MM.1S (cell line): ENCODE data around the gene RBM42.
"Not testable (repeated sequence)": the region's sequence is repeated elsewhere in the genome, so short reads cannot be mapped to it uniquely, and the experiment has no call there.

ENCODE experiments used
- CTCF ChIP-seq: fragments of 300-600 bp; sonication (generic); IDR thresholded peaks from 2 replicates; pipeline ENCODE4 v1.5.1; 2016; ENCODE audit warnings: antibody characterized with exemption, low read length, mixed read lengths
- EZH2 ChIP-seq: fragments of 300-600 bp; sonication (generic); optimal IDR thresholded peaks from 2 replicates; pipeline ENCODE3; 2017; ENCODE audit warnings: low read depth, mild to moderate bottlenecking, antibody characterized with exemption, low read length, mixed read lengths
- EZH2phosphoT487 ChIP-seq: fragments of 300-600 bp; sonication (generic); IDR thresholded peaks from 2 replicates; pipeline ENCODE4 v1.6.1; 2018; ENCODE audit warnings: antibody characterized with exemption, low read length

- TF ChIP-seq CTCF, EZH2, EZH2phosphoT487: not testable (repeated sequence)
Measured at GRCh38 chr19:35595026-35595425, 33.8 kb upstream of the RBM42 start.
